SK-N-MC (cell line): ENCODE data around the gene GLTP.

Source experiments
- EZH2 ChIP-seq: fragments of 200-600 bp; sonication (generic); IDR thresholded peaks from one replicate; pipeline ENCODE4 v1.6.1; 2017; ENCODE audit warnings: antibody characterized with exemption
- FOXP2 ChIP-seq: optimal IDR thresholded peaks from 2 replicates; pipeline ENCODE3; 2011; ENCODE audit warnings: mild to moderate bottlenecking, moderate library complexity; ENCODE audit not compliant: insufficient read depth; ENCODE audit errors: extremely low read length, control extremely low read depth
- POLR2AphosphoS5 ChIP-seq: IDR thresholded peaks from 2 replicates; pipeline ENCODE4 v1.6.1; 2012; ENCODE audit warnings: mild to moderate bottlenecking, low read depth, low read length, borderline replicate concordance

GRCh38 chr12:109897029-109897428 lies 16.7 kb upstream of the GLTP start:
- TF ChIP-seq POLR2AphosphoS5: no peak
- TF ChIP-seq EZH2: no peak
- no peak for TF ChIP-seq FOXP2
